Tibial artery (tissue), 4 donors: Measurements from ENCODE around the gene VPS39.
A peak's percentile ranks its signal among the peaks of the same experiment; 100 is the strongest.

Source experiments
- DNase-seq, 2 donors: peaks; one replicate each; pipeline ENCODE4 v3.0.0-alpha.2; 2019
- H3K27ac ChIP-seq, 2 donors: fragments of 200-600 bp; sonication (generic) in 1 of 2; 1 replicate in 1 of 2; 2 replicates in 1 of 2; pipeline ENCODE4 v1.5.1; 2018 to 2019; ENCODE audit warnings: mild to moderate bottlenecking in 1 of 2
- H3K27me3 ChIP-seq, 2 donors: fragments of 200-600 bp; sonication (generic) in 1 of 2; one replicate each; pipeline versions ENCODE4 v1.5.1 to v1.6.0; 2016 to 2019
- H3K36me3 ChIP-seq, 3 donors: fragments of 200-600 bp; sonication (generic) in 2 of 3; one replicate each; pipeline ENCODE4 v1.5.1; 2016 to 2019; ENCODE audit warnings: mild to moderate bottlenecking in 2 of 3
- H3K4me1 ChIP-seq, 4 donors: fragments of 200-600 bp; sonication (generic) in 2 of 4; 1 replicate in 3 of 4; 2 replicates in 1 of 4; pipeline ENCODE4 v1.5.1; 2016 to 2019
- H3K4me3 ChIP-seq, 2 donors: fragments of 200-600 bp; sonication (generic) in 1 of 2; 1 replicate in 1 of 2; 2 replicates in 1 of 2; pipeline ENCODE4 v1.5.1; 2018 to 2019; ENCODE audit warnings: mild to moderate bottlenecking in 2 of 2
- H3K9me3 ChIP-seq, 3 donors: fragments of 200-600 bp; sonication (generic) in 1 of 3; one replicate each; pipeline ENCODE4 v1.5.1; 2016 to 2019
- intact Hi-C: fragments of 100-400 bp; cut with DNase I; formaldehyde crosslinking; loops from one replicate; pipeline ENCODE4 v1.15.0; 2023; ENCODE audit warnings: low total_unique reads
- TF ChIP-seq, protein P1 (sequence below), 2 experiments: fragments of 200-600 bp in 1 of 2; fragments of 450-650 bp in 1 of 2; IDR thresholded peaks; one replicate each; pipeline ENCODE4 v1.5.1; 2017 to 2019; ENCODE audit warnings: antibody characterized with exemption in 2 of 2, mild to moderate bottlenecking in 1 of 2, moderate library complexity in 1 of 2

Gene VPS39

DNA sequence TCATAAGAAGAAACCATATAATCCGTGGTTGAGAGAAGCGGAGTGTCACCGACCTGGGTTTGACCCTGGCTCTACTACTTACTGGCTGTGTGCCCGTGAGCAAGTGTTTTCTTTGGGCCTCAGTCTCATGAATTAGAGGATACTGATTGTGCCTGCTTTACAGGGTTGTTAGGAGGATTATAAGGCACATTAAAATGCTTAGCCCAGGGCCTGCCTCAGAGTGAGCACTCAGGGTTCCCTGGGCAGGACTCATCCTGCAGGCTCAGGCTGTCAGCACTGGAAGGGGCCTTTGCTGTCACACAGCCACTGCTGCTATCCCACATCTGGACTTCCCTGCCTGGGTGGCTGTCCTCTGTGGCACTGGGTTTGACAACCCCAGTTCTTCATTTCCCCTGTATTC lies 56.4 kb downstream of the VPS39 start:
- intact Hi-C loops: no loop called here
- peak in 1 of 2 donors; percentile 60 for DNase-seq
- H3K4me1 ChIP-seq: peaks cover 0 to 9% (median 7%) of the 10 kb centered on the region in 4 donors

GRCh38 chr15:42151141-42151561 lies 57.0 kb downstream of the VPS39 start:
- no peak for DNase-seq
- Histone ChIP-seq H3K9me3 (no peaks in the 10 kb centered on the region), H3K4me1 (peaks cover 0 to 8% (median 6%) of the 10 kb centered on the region in 4 donors), H3K4me3 (no peak overlapping the region), H3K27ac (no peak overlapping the region), H3K36me3 (no peaks in the 10 kb centered on the region), H3K27me3 (peaks cover 0 to 2% of the 10 kb centered on the region in 2 donors)
- TF ChIP-seq, protein P1, sequence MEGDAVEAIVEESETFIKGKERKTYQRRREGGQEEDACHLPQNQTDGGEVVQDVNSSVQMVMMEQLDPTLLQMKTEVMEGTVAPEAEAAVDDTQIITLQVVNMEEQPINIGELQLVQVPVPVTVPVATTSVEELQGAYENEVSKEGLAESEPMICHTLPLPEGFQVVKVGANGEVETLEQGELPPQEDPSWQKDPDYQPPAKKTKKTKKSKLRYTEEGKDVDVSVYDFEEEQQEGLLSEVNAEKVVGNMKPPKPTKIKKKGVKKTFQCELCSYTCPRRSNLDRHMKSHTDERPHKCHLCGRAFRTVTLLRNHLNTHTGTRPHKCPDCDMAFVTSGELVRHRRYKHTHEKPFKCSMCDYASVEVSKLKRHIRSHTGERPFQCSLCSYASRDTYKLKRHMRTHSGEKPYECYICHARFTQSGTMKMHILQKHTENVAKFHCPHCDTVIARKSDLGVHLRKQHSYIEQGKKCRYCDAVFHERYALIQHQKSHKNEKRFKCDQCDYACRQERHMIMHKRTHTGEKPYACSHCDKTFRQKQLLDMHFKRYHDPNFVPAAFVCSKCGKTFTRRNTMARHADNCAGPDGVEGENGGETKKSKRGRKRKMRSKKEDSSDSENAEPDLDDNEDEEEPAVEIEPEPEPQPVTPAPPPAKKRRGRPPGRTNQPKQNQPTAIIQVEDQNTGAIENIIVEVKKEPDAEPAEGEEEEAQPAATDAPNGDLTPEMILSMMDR (IDR thresholded peaks at IDR 0.05): no peak
- intact Hi-C loops: no loop called here

More for the DNA sequence above, 56.4 kb downstream of the VPS39 start:
- TF ChIP-seq, protein P1 (IDR thresholded peaks at IDR 0.05): no peak
- no peaks in the 10 kb centered on the region for H3K9me3 ChIP-seq
- H3K4me3 ChIP-seq: no peak overlapping the region
- no peak overlapping the region for H3K27ac ChIP-seq
- H3K36me3 ChIP-seq: no peaks in the 10 kb centered on the region
- no peaks in the 10 kb centered on the region for H3K27me3 ChIP-seq

GRCh38 chr15:42150219-42150970 lies 57.7 kb downstream of the VPS39 start:
- H3K27ac ChIP-seq: no peak overlapping the region
- H3K4me3 ChIP-seq: no peak overlapping the region
- TF ChIP-seq, protein P1 (IDR thresholded peaks at IDR 0.05): no peak
- H3K36me3 ChIP-seq: no peaks in the 10 kb centered on the region
- H3K9me3 ChIP-seq: no peaks in the 10 kb centered on the region
- intact Hi-C loops: no loop called here
- peaks cover 0 to 8% (median 3%) of the 10 kb centered on the region in 4 donors for H3K4me1 ChIP-seq
- H3K27me3 ChIP-seq: peaks cover 0 to 9% of the 10 kb centered on the region in 2 donors
- peak in 1 of 2 donors; percentile 58 for DNase-seq

GRCh38 chr15:42149493-42150218 lies 58.4 kb downstream of the VPS39 start:
- peak in 1 of 2 donors; percentile 60 for DNase-seq

GRCh38 chr15:42148808-42149492 lies 59.2 kb downstream of the VPS39 start:
- Histone ChIP-seq H3K4me1 (peaks cover 0 to 8% (median 3%) of the 10 kb centered on the region in 4 donors), H3K36me3 (no peaks in the 10 kb centered on the region), H3K27me3 (peaks cover 0 to 15% of the 10 kb centered on the region in 2 donors), H3K9me3 (no peaks in the 10 kb centered on the region), H3K4me3 (no peak overlapping the region), H3K27ac (no peak overlapping the region)
- TF ChIP-seq, protein P1 (IDR thresholded peaks at IDR 0.05): no peak
- DNase-seq: peak in 1 of 2 donors; percentile 45
- intact Hi-C loops: no loop called here

More at GRCh38 chr15:42149493-42150218, 58.4 kb downstream of the VPS39 start:
- no peak overlapping the region for H3K27ac ChIP-seq
- no peak overlapping the region for H3K4me3 ChIP-seq
- no peaks in the 10 kb centered on the region for H3K9me3 ChIP-seq
- intact Hi-C loops: no loop called here
- TF ChIP-seq, protein P1 (IDR thresholded peaks at IDR 0.05): no peak
- peaks cover 0 to 13% of the 10 kb centered on the region in 2 donors for H3K27me3 ChIP-seq
- H3K4me1 ChIP-seq: peaks cover 0 to 8% (median 3%) of the 10 kb centered on the region in 4 donors
- no peaks in the 10 kb centered on the region for H3K36me3 ChIP-seq
